BLaER1 (cell line): ENCODE measurements around the gene FES.
A peak's percentile ranks its signal among the peaks of the same experiment; 100 is the strongest.

Experiments
- H3K27ac ChIP-seq: shearing (Covaris generic); formaldehyde crosslinking; 2 replicates; pipeline ENCODE4 v1.8.1; 2022
- H3K27me3 ChIP-seq: shearing (Covaris generic); formaldehyde crosslinking; 2 replicates; pipeline ENCODE4 v1.8.1; 2022
- H3K36me3 ChIP-seq: shearing (Covaris generic); formaldehyde crosslinking; 2 replicates; pipeline ENCODE4 v1.8.1; 2022
- H3K4me1 ChIP-seq: shearing (Covaris generic); formaldehyde crosslinking; 2 replicates; pipeline ENCODE4 v1.8.1; 2022
- H3K4me2 ChIP-seq: shearing (Covaris generic); formaldehyde crosslinking; 2 replicates; pipeline ENCODE4 v1.8.1; 2022
- H3K4me3 ChIP-seq: shearing (Covaris generic); formaldehyde crosslinking; 2 replicates; pipeline ENCODE4 v1.8.1; 2022
- H3K9ac ChIP-seq: shearing (Covaris generic); formaldehyde crosslinking; 2 replicates; pipeline ENCODE4 v1.8.1; 2022
- H3K9me3 ChIP-seq: shearing (Covaris generic); formaldehyde crosslinking; 2 replicates; pipeline ENCODE4 v1.8.1; 2022
- H4K20me1 ChIP-seq: shearing (Covaris generic); formaldehyde crosslinking; 2 replicates; pipeline ENCODE4 v1.8.1; 2022
- Cebpa-rat ChIP-seq: shearing (Covaris generic); IDR thresholded peaks from 2 replicates; pipeline ENCODE4 v1.8.1; 2022

The FES gene

GRCh38 chr15:90860942-90861675 lies 23.2 kb upstream of the FES start:
- H3K4me2 ChIP-seq: no peak overlapping the region
- no peaks in the 10 kb centered on the region for H3K4me1 ChIP-seq
- no peaks in the 10 kb centered on the region for H3K36me3 ChIP-seq
- no peaks in the 10 kb centered on the region for H3K9me3 ChIP-seq
- TF ChIP-seq Cebpa-rat: no peak
- no peaks in the 10 kb centered on the region for H4K20me1 ChIP-seq
- no peaks in the 10 kb centered on the region for H3K27me3 ChIP-seq
- H3K9ac ChIP-seq: no peak overlapping the region
- no peak overlapping the region for H3K27ac ChIP-seq
- H3K4me3 ChIP-seq: no peak overlapping the region

- H3K27ac ChIP-seq: no peak overlapping the region
- TF ChIP-seq Cebpa-rat: no peak
- no peak overlapping the region for H3K4me3 ChIP-seq
- H3K4me2 ChIP-seq: no peak overlapping the region
- no peaks in the 10 kb centered on the region for H4K20me1 ChIP-seq
- H3K36me3 ChIP-seq: no peaks in the 10 kb centered on the region
- H3K27me3 ChIP-seq: no peaks in the 10 kb centered on the region
- no peak overlapping the region for H3K9ac ChIP-seq
- no peaks in the 10 kb centered on the region for H3K4me1 ChIP-seq
- H3K9me3 ChIP-seq: no peaks in the 10 kb centered on the region
These were observed 21.8 kb upstream of the FES start for GRCh38 chr15:90862487-90862886.

GRCh38 chr15:90862964-90863778 lies 21.1 kb upstream of the FES start:
- no peak for TF ChIP-seq Cebpa-rat

GRCh38 chr15:90863987-90864386 lies 20.3 kb upstream of the FES start:
- no peaks in the 10 kb centered on the region for H4K20me1 ChIP-seq
- no peak overlapping the region for H3K27ac ChIP-seq
- H3K9me3 ChIP-seq: no peaks in the 10 kb centered on the region
- H3K4me2 ChIP-seq: no peak overlapping the region
- no peaks in the 10 kb centered on the region for H3K27me3 ChIP-seq
- H3K36me3 ChIP-seq: no peaks in the 10 kb centered on the region
- no peak for TF ChIP-seq Cebpa-rat
- H3K4me3 ChIP-seq: no peak overlapping the region
- H3K4me1 ChIP-seq: peaks cover 3% of the 10 kb centered on the region
- H3K9ac ChIP-seq: no peak overlapping the region

More at GRCh38 chr15:90862964-90863778, 21.1 kb upstream of the FES start:
- no peaks in the 10 kb centered on the region for H3K4me1 ChIP-seq
- H3K9ac ChIP-seq: no peak overlapping the region
- no peaks in the 10 kb centered on the region for H3K27me3 ChIP-seq
- no peak overlapping the region for H3K27ac ChIP-seq
- H3K4me2 ChIP-seq: no peak overlapping the region
- no peaks in the 10 kb centered on the region for H3K9me3 ChIP-seq
- H4K20me1 ChIP-seq: no peaks in the 10 kb centered on the region
- H3K36me3 ChIP-seq: no peaks in the 10 kb centered on the region
- H3K4me3 ChIP-seq: no peak overlapping the region

- H3K9me3 ChIP-seq: no peaks in the 10 kb centered on the region
- no peak overlapping the region for H3K27ac ChIP-seq
- H3K4me3 ChIP-seq: no peak overlapping the region
- no peaks in the 10 kb centered on the region for H4K20me1 ChIP-seq
- H3K9ac ChIP-seq: no peak overlapping the region
- TF ChIP-seq Cebpa-rat: no peak
- H3K36me3 ChIP-seq: no peaks in the 10 kb centered on the region
- peaks cover 8% of the 10 kb centered on the region for H3K4me1 ChIP-seq
- H3K27me3 ChIP-seq: no peaks in the 10 kb centered on the region
- no peak overlapping the region for H3K4me2 ChIP-seq
These were observed 19.8 kb upstream of the FES start for GRCh38 chr15:90864507-90864906.

GRCh38 chr15:90865702-90866101 lies 18.6 kb upstream of the FES start:
- Histone ChIP-seq H3K4me1 (peaks cover 20% of the 10 kb centered on the region), H3K27ac (no peak overlapping the region), H3K9me3 (no peaks in the 10 kb centered on the region), H3K4me2 (no peak overlapping the region), H3K27me3 (no peaks in the 10 kb centered on the region), H3K4me3 (no peak overlapping the region), H4K20me1 (no peaks in the 10 kb centered on the region), H3K9ac (no peak overlapping the region), H3K36me3 (no peaks in the 10 kb centered on the region)
- TF ChIP-seq Cebpa-rat: no peak

- Histone ChIP-seq H3K27ac (no peak overlapping the region), H4K20me1 (no peaks in the 10 kb centered on the region), H3K9ac (no peak overlapping the region), H3K4me3 (no peak overlapping the region), H3K36me3 (no peaks in the 10 kb centered on the region), H3K4me2 (no peak overlapping the region), H3K9me3 (no peaks in the 10 kb centered on the region), H3K4me1 (peaks cover 24% of the 10 kb centered on the region), H3K27me3 (no peaks in the 10 kb centered on the region)
- no peak for TF ChIP-seq Cebpa-rat
These were observed 18.1 kb upstream of the FES start for GRCh38 chr15:90866161-90866715.

- Histone ChIP-seq H3K4me1 (peaks cover 24% of the 10 kb centered on the region), H3K27ac (no peak overlapping the region), H3K9ac (no peak overlapping the region), H3K27me3 (no peaks in the 10 kb centered on the region), H3K9me3 (no peaks in the 10 kb centered on the region), H3K4me3 (no peak overlapping the region), H3K4me2 (no peak overlapping the region), H3K36me3 (no peaks in the 10 kb centered on the region), H4K20me1 (no peaks in the 10 kb centered on the region; the same call in 1 of the 2 replicates)
- TF ChIP-seq Cebpa-rat: no peak
These were observed 17.5 kb upstream of the FES start for GRCh38 chr15:90866800-90867199.

GRCh38 chr15:90868261-90868689 lies 16.0 kb upstream of the FES start, which contains the start of gene FURIN:
Gene FURIN (plus strand): TSS chr15:90868588. CDS start chr15:90875741, 7,153 bp downstream.
- TF ChIP-seq Cebpa-rat: no peak
- H3K4me3 ChIP-seq: no peak within 1 kb of the TSS
- H3K27me3 ChIP-seq: no peaks in the 10 kb centered on the region
- peak within 1 kb of the TSS; percentile 33; the same call in 1 of the 2 replicates for H3K27ac ChIP-seq
- H3K4me2 ChIP-seq: peak within 1 kb of the TSS; percentile 99
- no peaks in the 10 kb centered on the region for H3K36me3 ChIP-seq
- H3K9me3 ChIP-seq: no peaks in the 10 kb centered on the region
- peaks cover 37% of the 10 kb centered on the region for H3K4me1 ChIP-seq
- H3K9ac ChIP-seq: no peak within 1 kb of the TSS; the same call in 1 of the 2 replicates
- H4K20me1 ChIP-seq: peaks cover 14% of the 10 kb centered on the region

- peaks cover 23% of the 10 kb centered on the region for H4K20me1 ChIP-seq
- no peak overlapping the region; the same call in 1 of the 2 replicates for H3K9ac ChIP-seq
- peaks cover 46% of the 10 kb centered on the region for H3K4me1 ChIP-seq
- peak overlapping the region; percentile 33; the same call in 1 of the 2 replicates for H3K27ac ChIP-seq
- no peaks in the 10 kb centered on the region for H3K27me3 ChIP-seq
- H3K36me3 ChIP-seq: no peaks in the 10 kb centered on the region
- H3K4me2 ChIP-seq: peak overlapping the region; percentile 99
- no peaks in the 10 kb centered on the region for H3K9me3 ChIP-seq
- TF ChIP-seq Cebpa-rat: no peak
- no peak overlapping the region for H3K4me3 ChIP-seq
These were observed 15.2 kb upstream of the FES start for GRCh38 chr15:90869140-90869541.
